Common myeloid progenitor, CD34-positive (primary cell): ENCODE data around the gene BBS4.
A peak's percentile ranks its signal among the peaks of the same experiment; 100 is the strongest.

Experiments
- CTCF ChIA-PET: fragments of 350-600 bp; sonication (Branson Sonifier 250); formaldehyde crosslinking; loops from one replicate; lab custom pipeline; 2021; ENCODE audit warnings: antibody characterized with exemption; lab: Charles Lee
- POLR2A ChIA-PET: fragments of 350-600 bp; sonication (Branson Sonifier 250); formaldehyde crosslinking; loops from one replicate; lab custom pipeline; 2021; ENCODE audit warnings: antibody characterized with exemption; lab: Charles Lee
- DNase-seq, 3 donors: peaks; one replicate each; pipeline versions ENCODE4 v3.0.0 to v3.0.0-alpha.2; 2013
- H3K27ac ChIP-seq, 2 experiments: 1 replicate in 1 of 2; 2 replicates in 1 of 2; pipeline ENCODE4 v1.7.0; 2013; ENCODE audit warnings: inconsistent platforms in 2 of 2, low read length in 2 of 2, mild to moderate bottlenecking in 2 of 2, low read depth in 1 of 2, moderate library complexity in 1 of 2; ENCODE audit not compliant: severe bottlenecking in 2 of 2, insufficient read depth in 1 of 2, poor library complexity in 1 of 2
- H3K27me3 ChIP-seq, 5 experiments: replicated peaks in 2 of 5; 1 replicate in 3 of 5; 2 replicates in 2 of 5; pipeline versions ENCODE4 v1.6.1 to v1.7.0; 2013; ENCODE audit warnings: low read length in 4 of 5, mild to moderate bottlenecking in 2 of 5, moderate library complexity in 2 of 5, inconsistent platforms in 1 of 5; ENCODE audit not compliant: insufficient read depth in 5 of 5, control insufficient read depth in 4 of 5
- H3K36me3 ChIP-seq, 4 experiments: 1 replicate in 2 of 4; 2 replicates in 2 of 4; pipeline versions ENCODE4 v1.6.1 to v1.7.0; 2013; ENCODE audit warnings: low read length in 3 of 4, control low read depth in 1 of 4, mild to moderate bottlenecking in 1 of 4; ENCODE audit not compliant: control insufficient read depth in 4 of 4, insufficient read depth in 4 of 4
- H3K4me1 ChIP-seq, 4 experiments: 1 replicate in 3 of 4; 2 replicates in 1 of 4; pipeline versions ENCODE4 v1.6.1 to v1.7.1; 2013; ENCODE audit warnings: low read length in 3 of 4, mild to moderate bottlenecking in 3 of 4, control low read depth in 1 of 4, inconsistent platforms in 1 of 4, moderate library complexity in 1 of 4; ENCODE audit not compliant: control insufficient read depth in 4 of 4, insufficient read depth in 4 of 4; ENCODE audit errors: control extremely low read depth in 1 of 4
- H3K4me3 ChIP-seq, 7 experiments: 1 replicate in 4 of 7; 2 replicates in 3 of 7; pipeline versions ENCODE4 v1.5.1 to v1.7.0; 2013; ENCODE audit warnings: mild to moderate bottlenecking in 7 of 7, low read length in 6 of 7, moderate library complexity in 6 of 7, inconsistent platforms in 2 of 7, low read depth in 2 of 7, control low read depth in 1 of 7; ENCODE audit not compliant: insufficient read depth in 4 of 7, control insufficient read depth in 1 of 7; ENCODE audit errors: extremely low read depth in 1 of 7
- H3K9me3 ChIP-seq, 5 experiments: 1 replicate in 4 of 5; 2 replicates in 1 of 5; pipeline versions ENCODE4 v1.6.1 to v1.7.1; 2013; ENCODE audit warnings: low read length in 4 of 5, mild to moderate bottlenecking in 2 of 5, inconsistent platforms in 1 of 5, low read depth in 1 of 5, moderate library complexity in 1 of 5; ENCODE audit not compliant: control insufficient read depth in 4 of 5, insufficient read depth in 2 of 5; ENCODE audit errors: control extremely low read depth in 1 of 5
- WGBS: methylation state at CpG from one replicate; pipeline ENCODE4 v1.1.5; 2013; ENCODE audit not compliant: insufficient coverage; 5-methylcytosine and 5-hydroxymethylcytosine counted together

The BBS4 gene

GRCh38 chr15:72784456-72784876, 98.5 kb downstream of the BBS4 start:
- peak overlapping the region; percentile 87 to 94 for H3K27ac ChIP-seq
- peaks cover 0 to 3% (median 0%) of the 10 kb centered on the region in 5 experiments for H3K27me3 ChIP-seq
- no peaks in the 10 kb centered on the region for H3K9me3 ChIP-seq
- H3K4me3 ChIP-seq: peak overlapping the region; percentile 80 to 100 (median 95)
- ChIA-PET CTCF (interaction anchor here (1.3 to 1.5 kb wide), 2 partner anchors 10 to 297 kb away, joined by 4 to 6 read pairs; no protein-coding TSS in a partner anchor), POLR2A (no interaction called here)
- 55% methylated on average over 6 of the region's 7 CpGs for WGBS
- peaks cover 15 to 36% (median 29%) of the 10 kb centered on the region in 4 experiments for H3K4me1 ChIP-seq
- peaks cover 2 to 25% (median 12%) of the 10 kb centered on the region in 4 experiments for H3K36me3 ChIP-seq
- DNase-seq: no peak

- peaks cover 15 to 36% (median 29%) of the 10 kb centered on the region in 4 experiments for H3K4me1 ChIP-seq
- peaks cover 0 to 16% (median 8%) of the 10 kb centered on the region in 4 experiments for H3K36me3 ChIP-seq
- no peak overlapping the region for H3K4me3 ChIP-seq
- peak overlapping the region in 1 of 2 experiments; percentile 94 for H3K27ac ChIP-seq
- DNase-seq: peak; percentile 39 to 85 (median 78)
- POLR2A ChIA-PET: no interaction called here
- no peaks in the 10 kb centered on the region for H3K9me3 ChIP-seq
- CTCF ChIA-PET: interaction anchor here (0.8 to 1.5 kb wide), 3 partner anchors 10 to 296 kb away, joined by 3 to 6 read pairs (median 3); no protein-coding TSS in a partner anchor
- H3K27me3 ChIP-seq: peaks cover 0 to 6% (median 0%) of the 10 kb centered on the region in 5 experiments
- WGBS: 89% methylated on average over 4 of the region's 4 CpGs
Observed at GRCh38 chr15:72785432-72785831, 99.4 kb downstream of the BBS4 start.

GRCh38 chr15:72785841-72786240, 99.8 kb downstream of the BBS4 start:
- Histone ChIP-seq H3K9me3 (no peaks in the 10 kb centered on the region), H3K27me3 (peaks cover 0 to 6% (median 2%) of the 10 kb centered on the region in 5 experiments), H3K36me3 (peaks cover 0 to 12% (median 5%) of the 10 kb centered on the region in 4 experiments), H3K4me3 (no peak overlapping the region), H3K27ac (no peak overlapping the region), H3K4me1 (peaks cover 15 to 36% (median 29%) of the 10 kb centered on the region in 4 experiments)
- ChIA-PET CTCF (interaction anchor here (0.8 to 1.2 kb wide), 2 partner anchors 9 to 16 kb away, joined by 3 read pairs; no protein-coding TSS in a partner anchor), POLR2A (interaction anchor here (0.5 kb wide), 1 partner anchor 105 kb away, joined by 3 read pairs; no protein-coding TSS in a partner anchor)
- 100% methylated on average over 1 of the region's 2 CpGs for WGBS
- DNase-seq: no peak

- ChIA-PET POLR2A (interaction anchor here (0.5 kb wide), 1 partner anchor 106 kb away, joined by 3 read pairs; no protein-coding TSS in a partner anchor), CTCF (interaction anchor here (0.8 to 1.2 kb wide), 2 partner anchors 9 to 16 kb away, joined by 3 read pairs; no protein-coding TSS in a partner anchor)
- peaks cover 15 to 35% (median 28%) of the 10 kb centered on the region in 4 experiments for H3K4me1 ChIP-seq
- 93% methylated on average over 4 of the region's 4 CpGs for WGBS
- no peaks in the 10 kb centered on the region for H3K9me3 ChIP-seq
- H3K36me3 ChIP-seq: peaks cover 0 to 9% (median 4%) of the 10 kb centered on the region in 4 experiments
- H3K4me3 ChIP-seq: no peak overlapping the region
- peaks cover 0 to 6% (median 2%) of the 10 kb centered on the region in 5 experiments for H3K27me3 ChIP-seq
- DNase-seq: no peak
- no peak overlapping the region for H3K27ac ChIP-seq
Observed at GRCh38 chr15:72786242-72786641, 100.2 kb downstream of the BBS4 start.

- ChIA-PET POLR2A (no interaction called here), CTCF (no interaction called here)
- Histone ChIP-seq H3K27ac (no peak overlapping the region), H3K4me3 (no peak overlapping the region), H3K36me3 (peaks cover 0 to 3% (median 1%) of the 10 kb centered on the region in 4 experiments), H3K27me3 (peaks cover 0 to 6% (median 2%) of the 10 kb centered on the region in 5 experiments), H3K4me1 (peaks cover 14 to 29% (median 23%) of the 10 kb centered on the region in 4 experiments), H3K9me3 (peaks cover 0 to 4% (median 0%) of the 10 kb centered on the region in 5 experiments)
- 95% methylated on average over 6 of the region's 8 CpGs for WGBS
- DNase-seq: no peak
Observed at GRCh38 chr15:72786676-72787345, 100.8 kb downstream of the BBS4 start.

GRCh38 chr15:72787526-72787925, 101.5 kb downstream of the BBS4 start:
- POLR2A ChIA-PET: no interaction called here
- Histone ChIP-seq H3K4me1 (peaks cover 10 to 22% (median 16%) of the 10 kb centered on the region in 4 experiments), H3K9me3 (peaks cover 0 to 4% (median 0%) of the 10 kb centered on the region in 5 experiments), H3K27ac (no peak overlapping the region), H3K27me3 (peaks cover 0 to 6% (median 2%) of the 10 kb centered on the region in 5 experiments), H3K36me3 (no peaks in the 10 kb centered on the region), H3K4me3 (no peak overlapping the region)
- CTCF ChIA-PET: no interaction called here
- WGBS: no CpG with 5 or more reads among the region's 1 CpG
- DNase-seq: no peak
